ENCODE results near the gene CCDC59. TPM values are rescaled to one million over a fixed set of nuclear protein-coding genes. Genes with fewer than 3 reads are reported as not detected.
A peak's percentile ranks its signal among the peaks of the same experiment; 100 is the strongest.

The CCDC59 gene
- total RNA-seq, 1 donor from 2014 or later, result 37.1 TPM

DNA sequence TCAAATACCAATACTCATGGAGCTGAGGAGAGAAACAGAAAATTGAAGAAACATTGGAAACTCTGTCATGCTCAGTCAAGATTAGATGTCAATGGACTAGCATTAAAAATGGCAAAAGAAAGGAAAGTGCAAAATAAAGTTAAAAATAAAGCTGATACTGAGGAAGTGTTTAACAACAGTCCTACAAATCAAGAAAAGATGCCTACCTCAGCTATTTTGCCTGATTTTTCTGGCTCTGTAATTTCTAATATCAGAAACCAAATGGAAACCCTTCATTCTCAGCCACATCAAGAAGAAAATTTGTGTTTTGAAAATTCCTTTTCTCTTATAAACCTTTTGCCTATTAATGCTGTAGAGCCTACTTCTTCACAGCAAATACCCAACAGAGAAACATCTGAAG is 40.7 kb upstream of the CCDC59 start:
- no peaks in the 10 kb centered on the region for H3K36me3 Mint-ChIP-seq (ENCODE audit: insufficient read depth)
- H3K27ac Mint-ChIP-seq, result no peak overlapping the region
- TF ChIP-seq, protein P1, sequence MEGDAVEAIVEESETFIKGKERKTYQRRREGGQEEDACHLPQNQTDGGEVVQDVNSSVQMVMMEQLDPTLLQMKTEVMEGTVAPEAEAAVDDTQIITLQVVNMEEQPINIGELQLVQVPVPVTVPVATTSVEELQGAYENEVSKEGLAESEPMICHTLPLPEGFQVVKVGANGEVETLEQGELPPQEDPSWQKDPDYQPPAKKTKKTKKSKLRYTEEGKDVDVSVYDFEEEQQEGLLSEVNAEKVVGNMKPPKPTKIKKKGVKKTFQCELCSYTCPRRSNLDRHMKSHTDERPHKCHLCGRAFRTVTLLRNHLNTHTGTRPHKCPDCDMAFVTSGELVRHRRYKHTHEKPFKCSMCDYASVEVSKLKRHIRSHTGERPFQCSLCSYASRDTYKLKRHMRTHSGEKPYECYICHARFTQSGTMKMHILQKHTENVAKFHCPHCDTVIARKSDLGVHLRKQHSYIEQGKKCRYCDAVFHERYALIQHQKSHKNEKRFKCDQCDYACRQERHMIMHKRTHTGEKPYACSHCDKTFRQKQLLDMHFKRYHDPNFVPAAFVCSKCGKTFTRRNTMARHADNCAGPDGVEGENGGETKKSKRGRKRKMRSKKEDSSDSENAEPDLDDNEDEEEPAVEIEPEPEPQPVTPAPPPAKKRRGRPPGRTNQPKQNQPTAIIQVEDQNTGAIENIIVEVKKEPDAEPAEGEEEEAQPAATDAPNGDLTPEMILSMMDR (IDR thresholded peaks at IDR 0.05; ENCODE audit: unreplicated experiment), result no peak
- H3K4me1 Mint-ChIP-seq (ENCODE audit: low read depth), result no peaks in the 10 kb centered on the region
- H3K27me3 Mint-ChIP-seq, result no peaks in the 10 kb centered on the region
- no peak for DNase-seq (ENCODE audit: low spot score, unreplicated experiment)
- H3K4me3 Mint-ChIP-seq (ENCODE audit: low read depth), result no peak overlapping the region
- H3K9me3 Mint-ChIP-seq (ENCODE audit: low read depth), result no peaks in the 10 kb centered on the region

- no peaks in the 10 kb centered on the region for H3K36me3 Mint-ChIP-seq (ENCODE audit: insufficient read depth)
- DNase-seq (ENCODE audit: low spot score, unreplicated experiment), result no peak
- H3K4me3 Mint-ChIP-seq (ENCODE audit: low read depth), result no peak overlapping the region
- no peaks in the 10 kb centered on the region for H3K4me1 Mint-ChIP-seq (ENCODE audit: low read depth)
- TF ChIP-seq, protein P1 (IDR thresholded peaks at IDR 0.05; ENCODE audit: unreplicated experiment), result peak; percentile 54
- no peaks in the 10 kb centered on the region for H3K9me3 Mint-ChIP-seq (ENCODE audit: low read depth)
- H3K27me3 Mint-ChIP-seq, result no peaks in the 10 kb centered on the region
- H3K27ac Mint-ChIP-seq, result no peak overlapping the region
Observed at GRCh38 chr12:82383930-82384552, 25.9 kb upstream of the CCDC59 start.

- DNase-seq (ENCODE audit: low spot score, unreplicated experiment), result no peak
- no peaks in the 10 kb centered on the region for H3K27me3 Mint-ChIP-seq
Observed at GRCh38 chr12:82378997-82379396, 20.8 kb upstream of the CCDC59 start.

GRCh38 chr12:82375201-82375600 is 17.0 kb upstream of the CCDC59 start:
- Mint-ChIP-seq H3K9me3 (ENCODE audit: low read depth) (peaks cover 16% of the 10 kb centered on the region), H3K36me3 (ENCODE audit: insufficient read depth) (peaks cover 36% of the 10 kb centered on the region), H3K27ac (no peak overlapping the region), H3K27me3 (no peaks in the 10 kb centered on the region), H3K4me1 (ENCODE audit: low read depth) (no peaks in the 10 kb centered on the region), H3K4me3 (ENCODE audit: low read depth) (no peak overlapping the region)
- no peak for DNase-seq (ENCODE audit: low spot score, unreplicated experiment)
- TF ChIP-seq, protein P1 (IDR thresholded peaks at IDR 0.05; ENCODE audit: unreplicated experiment), result no peak

More at GRCh38 chr12:82378997-82379396, 20.8 kb upstream of the CCDC59 start:
- Mint-ChIP-seq H3K27ac (no peak overlapping the region), H3K9me3 (ENCODE audit: low read depth) (peaks cover 6% of the 10 kb centered on the region), H3K4me1 (ENCODE audit: low read depth) (no peaks in the 10 kb centered on the region), H3K4me3 (ENCODE audit: low read depth) (no peak overlapping the region), H3K36me3 (ENCODE audit: insufficient read depth) (peaks cover 11% of the 10 kb centered on the region)
- TF ChIP-seq, protein P1 (IDR thresholded peaks at IDR 0.05; ENCODE audit: unreplicated experiment), result no peak

DNA sequence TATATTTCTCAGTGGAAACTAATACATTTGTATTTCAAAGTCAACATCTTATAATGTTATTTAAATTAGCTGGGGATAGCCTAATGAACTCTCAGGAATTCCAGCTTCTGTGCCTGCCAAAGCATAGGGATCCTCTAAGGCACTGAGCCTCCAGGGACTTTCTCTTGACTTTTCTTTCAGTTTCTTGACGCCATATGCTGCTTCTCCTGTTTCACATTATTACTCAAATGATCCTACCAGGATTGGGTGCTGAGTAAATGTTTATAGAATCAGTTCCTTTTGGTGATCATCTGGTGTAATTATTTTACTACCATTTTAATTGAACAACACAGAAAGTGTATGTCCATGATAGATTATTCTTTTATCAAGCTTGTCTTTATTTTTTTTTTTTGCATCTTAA is 8.0 kb upstream of the CCDC59 start:
- DNase-seq (ENCODE audit: low spot score, unreplicated experiment), result no peak

More for the DNA sequence above, 8.0 kb upstream of the CCDC59 start:
- H3K27me3 Mint-ChIP-seq, result no peaks in the 10 kb centered on the region
- H3K27ac Mint-ChIP-seq, result no peak overlapping the region
- H3K9me3 Mint-ChIP-seq (ENCODE audit: low read depth), result peaks cover 7% of the 10 kb centered on the region
- H3K4me3 Mint-ChIP-seq (ENCODE audit: low read depth), result no peak overlapping the region
- H3K36me3 Mint-ChIP-seq (ENCODE audit: insufficient read depth), result peaks cover 10% of the 10 kb centered on the region
- H3K4me1 Mint-ChIP-seq (ENCODE audit: low read depth), result peaks cover 6% of the 10 kb centered on the region
- TF ChIP-seq, protein P1 (IDR thresholded peaks at IDR 0.05; ENCODE audit: unreplicated experiment), result no peak

Data from progenitor cell of endocrine pancreas (in vitro differentiated cells).